GM21723 (cell line): Measurements from ENCODE around the gene ADD2.

Experiments
- ATAC-seq: cut with Tn5 transposase; IDR thresholded peaks from one replicate; pipeline ENCODE4 v1.9.1; 2021; ENCODE audit warnings: mild to moderate bottlenecking, moderate library complexity; ENCODE audit not compliant: unreplicated experiment

Gene ADD2

GRCh38 chr2:70789304-70790135, 21.5 kb upstream of the ADD2 start:
- ATAC-seq: no peak

DNA sequence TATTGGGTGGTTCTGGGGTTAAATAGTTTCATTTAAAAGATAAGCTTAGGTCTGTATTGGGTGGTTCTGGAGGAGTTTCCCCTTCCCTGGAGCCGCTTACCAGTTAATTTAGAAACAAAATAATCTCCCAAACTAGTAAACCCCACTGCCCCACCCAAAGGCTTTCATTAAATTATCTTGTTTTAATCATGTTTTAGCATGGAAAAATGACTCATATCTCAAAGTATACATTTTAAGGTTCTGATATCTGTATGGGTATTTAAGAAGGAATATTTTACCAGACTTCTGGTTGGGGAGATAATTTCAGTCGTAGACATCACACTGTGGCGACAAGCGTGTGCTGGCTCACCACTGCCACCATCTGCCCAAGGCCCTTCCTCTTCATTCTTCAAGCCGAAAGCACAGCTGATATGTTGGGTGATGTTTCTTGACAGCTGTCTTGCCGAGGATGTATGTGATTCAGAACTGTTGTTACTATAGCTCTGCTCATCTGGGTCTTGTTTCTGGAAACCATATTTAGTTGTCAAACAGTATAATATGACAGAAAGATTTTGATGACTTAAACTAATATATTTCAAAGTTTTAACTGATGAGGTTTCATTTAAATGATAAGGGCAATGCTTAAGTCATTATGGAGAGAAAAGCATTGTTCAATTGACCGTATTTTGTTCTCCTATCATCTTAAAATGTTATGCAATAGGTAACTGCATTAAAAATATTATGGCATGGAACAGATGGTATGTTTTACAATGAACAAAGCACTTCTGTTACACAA, 17.3 kb upstream of the ADD2 start:
- ATAC-seq: no peak

DNA sequence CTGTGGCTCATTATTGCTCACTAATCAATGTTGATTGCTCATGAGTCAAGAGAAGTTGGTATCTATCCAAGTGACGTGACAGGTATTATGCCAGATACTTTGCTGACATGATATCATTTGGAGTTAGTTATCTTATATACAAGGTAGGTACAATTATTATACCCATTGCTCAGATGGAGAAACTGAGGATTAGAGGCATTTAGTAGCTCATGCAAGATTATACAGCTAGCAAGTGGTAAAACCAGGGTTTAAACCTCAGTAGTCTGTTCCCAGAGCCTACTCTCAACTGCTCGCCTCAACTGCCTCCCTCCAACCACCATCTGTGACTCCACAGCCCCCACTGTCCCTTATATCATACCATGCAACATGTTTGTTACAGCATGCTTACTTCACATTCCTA, 16.3 kb upstream of the ADD2 start:
- ATAC-seq: no peak

DNA sequence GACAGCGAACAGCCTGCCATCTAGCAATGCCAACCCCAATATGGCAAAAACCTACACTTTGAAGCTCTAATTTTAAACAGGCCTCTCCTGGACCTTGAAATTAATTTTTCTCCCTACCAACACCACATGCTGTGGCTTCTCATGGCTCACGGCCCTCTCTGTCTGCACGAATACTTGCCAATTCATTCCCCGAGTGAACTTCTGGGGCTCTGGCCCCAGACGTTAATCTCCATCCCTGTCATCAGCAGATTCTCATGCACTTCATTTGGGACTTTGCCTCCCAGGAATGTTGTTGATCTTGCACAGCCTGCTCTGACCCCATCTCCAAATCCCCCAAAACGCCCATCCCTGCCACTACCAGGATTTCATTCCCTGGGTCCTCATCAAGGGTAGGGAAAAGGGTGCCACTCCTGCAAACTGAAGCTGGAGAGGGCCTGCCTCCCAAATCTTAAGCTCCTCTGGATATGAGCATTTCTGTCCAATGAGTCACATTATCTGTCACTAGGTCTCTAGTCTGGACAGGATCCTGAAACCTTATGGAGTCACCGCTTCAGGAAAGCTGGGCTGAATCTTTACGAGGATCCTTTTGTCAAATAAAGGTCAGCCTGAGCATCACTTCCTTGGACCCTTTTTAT, 12.0 kb upstream of the ADD2 start:
- ATAC-seq: no peak

GRCh38 chr2:70779491-70779890, 11.5 kb upstream of the ADD2 start:
- no peak for ATAC-seq

DNA sequence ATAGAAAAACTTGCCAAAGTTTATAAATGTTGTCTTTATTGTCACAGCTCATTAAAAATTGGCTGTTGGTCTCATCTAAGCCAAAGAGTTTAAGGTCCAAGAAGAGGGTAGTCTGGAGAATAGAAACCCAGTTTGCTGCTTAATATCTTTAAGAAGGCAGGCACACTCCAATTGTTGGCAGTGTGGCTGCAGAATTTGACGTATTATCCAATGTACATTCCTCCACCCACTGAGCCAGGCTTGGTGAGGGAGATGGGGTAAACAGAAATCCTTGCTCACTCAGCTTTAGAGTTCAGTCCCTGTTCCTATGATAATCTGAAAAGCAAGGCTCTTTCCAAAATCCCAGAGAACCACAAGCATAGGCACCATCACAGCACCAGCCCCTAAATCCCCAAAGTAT, 10.7 kb upstream of the ADD2 start:
- no peak for ATAC-seq

DNA sequence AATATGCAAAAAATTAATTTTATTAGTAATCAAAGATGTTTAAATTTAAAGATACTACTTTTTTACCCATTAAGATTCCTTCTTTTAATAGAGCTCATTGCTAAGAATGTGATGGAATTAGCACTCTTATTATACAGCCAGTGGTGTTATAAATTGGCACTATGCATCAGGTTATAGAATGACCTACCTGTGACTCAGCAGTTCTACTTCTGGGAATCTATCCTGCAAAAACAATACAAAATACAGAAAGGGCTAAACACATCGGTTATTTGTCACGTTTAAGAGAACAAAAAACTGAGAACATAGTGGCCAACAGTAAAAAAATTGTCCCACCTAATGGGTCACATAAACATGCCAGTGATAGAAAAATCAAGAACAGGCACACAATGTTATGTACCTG, 9.4 kb upstream of the ADD2 start:
- ATAC-seq: no peak

- ATAC-seq: no peak
Measured at GRCh38 chr2:70776266-70776665, 8.3 kb upstream of the ADD2 start.

- ATAC-seq: no peak
Measured at GRCh38 chr2:70775141-70775540, 7.1 kb upstream of the ADD2 start.

GRCh38 chr2:70772486-70773155, 4.6 kb upstream of the ADD2 start:
- ATAC-seq: no peak

DNA sequence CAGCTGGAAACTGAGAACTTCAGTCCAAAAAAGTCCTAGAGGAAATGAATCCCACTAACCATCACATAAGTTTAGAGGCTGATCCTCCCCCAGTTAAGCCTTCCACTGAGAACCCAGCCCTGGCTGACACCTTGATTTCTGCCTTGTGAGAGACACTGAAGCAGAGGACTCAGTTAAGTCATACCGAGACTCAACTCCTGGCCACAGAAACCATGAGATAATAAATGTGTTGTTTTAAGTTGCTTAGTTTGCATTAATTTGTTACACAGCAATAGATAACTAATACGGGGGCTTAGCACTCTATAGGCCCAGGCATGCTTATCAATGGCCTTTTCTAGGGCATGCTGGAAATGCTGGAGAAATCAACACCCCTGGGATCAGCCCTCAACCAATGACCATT, 3.4 kb upstream of the ADD2 start:
- ATAC-seq: no peak

DNA sequence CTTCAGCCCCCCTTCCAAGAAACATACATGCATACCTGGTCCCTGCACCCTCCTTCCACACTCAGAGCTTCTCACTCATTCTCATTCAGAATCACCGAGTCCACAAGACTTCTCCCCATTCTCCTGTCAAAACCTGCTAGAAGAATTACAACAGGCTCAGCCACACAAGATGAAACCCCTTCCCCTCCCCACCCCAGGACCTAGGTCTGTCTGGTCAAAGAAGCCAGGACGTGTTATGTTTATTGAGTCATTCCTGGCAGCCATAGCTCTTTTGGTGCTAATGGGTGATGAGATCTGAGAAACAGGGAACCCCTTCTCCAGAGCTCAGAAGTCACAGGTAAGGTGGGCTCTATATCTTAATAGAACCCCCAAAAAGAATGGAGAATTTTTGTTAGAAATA, 1.4 kb upstream of the ADD2 start:
- ATAC-seq: no peak

GRCh38 chr2:70768590-70769085, 638 bp upstream of the ADD2 start:
- ATAC-seq: no peak

DNA sequence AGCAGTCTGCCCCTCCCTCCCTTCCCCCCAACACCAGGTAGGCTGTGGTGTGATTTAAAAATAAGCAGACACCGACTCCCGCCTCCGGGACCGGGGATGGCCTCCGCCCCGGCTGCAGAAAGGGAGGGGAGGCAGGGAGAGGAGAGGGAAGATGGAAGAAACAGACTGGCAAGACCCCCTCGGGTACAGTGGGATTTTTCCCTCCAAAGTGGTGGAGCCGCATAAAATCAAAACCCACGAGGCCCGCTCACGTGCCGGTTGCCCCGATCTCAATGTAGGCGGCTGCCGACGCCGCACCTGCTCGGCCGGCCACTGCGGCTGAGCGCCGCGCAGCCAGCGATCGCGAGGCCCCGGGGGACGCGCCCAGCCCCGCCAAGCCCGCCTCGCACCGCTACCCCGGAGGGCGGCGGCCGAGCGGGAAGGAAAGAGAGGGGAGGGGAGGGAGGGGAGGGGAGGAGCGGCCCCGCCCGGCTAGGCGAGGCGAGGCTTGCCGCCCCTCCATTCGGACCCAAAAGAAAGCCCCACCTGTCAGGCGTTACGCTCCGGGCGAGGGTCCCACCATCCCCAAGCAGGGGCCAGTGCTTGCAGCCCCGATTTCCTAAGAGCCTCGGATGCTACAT, 811 bp downstream of the ADD2 start:
- ATAC-seq: no peak

DNA sequence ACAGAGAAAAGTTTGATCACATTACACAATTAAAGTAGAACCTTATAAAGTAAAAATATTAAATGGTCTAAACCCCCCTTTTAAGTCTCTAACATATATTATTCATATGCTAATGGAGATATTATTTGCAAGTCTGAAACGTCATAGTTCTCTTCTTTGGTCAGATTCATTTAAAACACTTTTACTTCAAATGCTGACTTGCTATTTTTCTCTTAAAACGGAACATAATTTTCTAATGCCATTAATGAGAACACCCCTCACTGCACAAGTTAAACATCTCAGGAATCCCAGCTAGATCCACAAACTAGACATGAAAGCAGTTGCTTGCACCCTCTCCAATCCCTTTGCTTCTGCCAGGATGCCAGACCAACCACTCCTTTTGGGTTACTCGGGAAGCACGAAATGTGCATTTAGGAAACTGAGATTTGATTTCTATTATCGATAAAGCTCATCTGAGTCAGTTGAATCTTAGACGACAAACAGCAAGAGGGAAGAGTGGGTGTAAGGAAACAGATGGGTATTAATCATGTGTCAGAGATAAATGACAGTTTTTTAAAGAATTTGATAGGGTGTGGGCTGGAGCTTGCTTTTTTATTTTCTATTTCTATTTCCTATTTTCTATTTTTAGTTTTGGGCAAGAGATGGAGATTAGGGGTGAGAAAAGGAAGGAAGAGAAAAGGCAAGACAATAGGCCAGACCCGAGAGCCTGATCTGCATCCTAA, 1.5 kb downstream of the ADD2 start:
- no peak for ATAC-seq

GRCh38 chr2:70765507-70765906, 2.5 kb downstream of the ADD2 start:
- ATAC-seq: no peak

DNA sequence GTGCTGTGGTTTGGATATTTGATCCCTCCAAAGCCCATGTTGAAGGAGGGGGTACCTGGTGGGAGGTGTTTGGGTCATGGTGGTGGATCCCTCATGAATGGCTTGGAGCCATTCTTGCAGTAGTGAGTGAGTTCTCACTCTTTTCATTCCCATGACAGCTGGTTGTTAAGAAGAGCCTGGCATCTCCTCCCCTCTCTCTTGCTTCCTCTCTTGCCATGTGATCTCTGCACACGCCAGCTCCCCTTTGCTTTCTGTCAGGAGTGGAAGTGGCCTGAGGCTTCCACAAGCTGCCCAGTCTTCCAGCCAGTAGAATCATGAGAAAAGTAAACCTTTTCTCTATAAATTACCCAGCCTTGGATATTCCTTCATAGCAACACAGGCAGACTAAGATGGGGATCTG, 8.6 kb downstream of the ADD2 start:
- no peak for ATAC-seq

DNA sequence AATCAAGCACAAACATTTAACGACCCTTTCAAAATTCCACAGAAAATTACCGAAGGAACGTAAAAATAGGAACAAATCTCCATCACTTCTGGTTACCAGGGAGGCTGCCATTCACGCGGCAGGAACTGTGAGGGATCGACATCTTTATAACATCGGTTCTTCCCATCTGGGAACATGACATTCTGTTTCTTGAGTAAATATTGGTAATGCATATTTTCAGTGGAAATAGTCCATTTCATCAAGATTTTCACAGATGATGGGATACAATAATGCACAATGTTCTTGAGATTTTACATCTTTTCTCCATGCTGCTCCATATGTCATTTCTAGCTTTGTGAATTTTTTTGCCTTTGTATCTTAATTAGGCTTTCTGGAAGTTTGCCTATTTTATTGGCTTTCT, 10.0 kb downstream of the ADD2 start:
- no peak for ATAC-seq

GRCh38 chr2:70757360-70757759, 10.6 kb downstream of the ADD2 start:
- ATAC-seq: no peak

DNA sequence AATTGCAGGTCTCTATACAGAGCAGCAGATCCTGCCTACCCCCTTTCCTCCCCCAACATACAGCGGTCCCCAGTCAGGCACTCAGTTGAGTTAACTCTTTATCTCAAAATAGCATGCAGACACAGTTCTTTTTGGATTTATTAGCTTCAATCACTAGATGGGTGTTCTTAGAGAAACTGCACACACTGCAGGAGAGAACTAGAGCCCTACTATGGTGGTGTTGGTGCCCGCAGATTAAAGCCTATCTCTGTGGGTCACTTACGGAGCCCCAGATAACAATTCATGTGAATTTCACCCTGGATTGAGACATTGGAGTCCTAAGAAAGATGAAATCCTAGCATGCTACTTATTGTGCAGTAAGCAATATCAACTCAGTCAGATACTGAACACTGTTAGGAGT, 11.9 kb downstream of the ADD2 start:
- ATAC-seq: no peak
